ENCODE results near the gene NUB1.

NUB1 gene

GRCh38 chr7:151314401-151314800, 27.2 kb upstream of the NUB1 start:
- no peak for DNase-seq (ENCODE audit: low spot score)

- DNase-seq (ENCODE audit: low spot score) = peak; percentile 67
Measured at GRCh38 chr7:151315038-151315655, 26.5 kb upstream of the NUB1 start.

GRCh38 chr7:151316896-151317295, 24.7 kb upstream of the NUB1 start:
- no peak for DNase-seq (ENCODE audit: low spot score)

GRCh38 chr7:151317936-151318335, 23.7 kb upstream of the NUB1 start:
- DNase-seq (ENCODE audit: low spot score) = no peak

- DNase-seq (ENCODE audit: low spot score) = no peak
Measured at GRCh38 chr7:151319189-151319588, 22.4 kb upstream of the NUB1 start.

GRCh38 chr7:151320263-151320845, 21.3 kb upstream of the NUB1 start:
- DNase-seq (ENCODE audit: low spot score) = no peak

GRCh38 chr7:151321341-151321740, 20.3 kb upstream of the NUB1 start:
- no peak for DNase-seq (ENCODE audit: low spot score)

GRCh38 chr7:151322906-151323305, 18.7 kb upstream of the NUB1 start:
- DNase-seq (ENCODE audit: low spot score) = no peak

GRCh38 chr7:151327022-151327421, 14.6 kb upstream of the NUB1 start:
- no peak for DNase-seq (ENCODE audit: low spot score)

GRCh38 chr7:151327659-151328058, 14.0 kb upstream of the NUB1 start:
- DNase-seq (ENCODE audit: low spot score) = no peak

GRCh38 chr7:151330181-151330580, 11.4 kb upstream of the NUB1 start:
- no peak for DNase-seq (ENCODE audit: low spot score)

- DNase-seq (ENCODE audit: low spot score) = no peak
Measured at GRCh38 chr7:151330661-151331060, 11.0 kb upstream of the NUB1 start.

GRCh38 chr7:151334628-151335027, 7.0 kb upstream of the NUB1 start:
- no peak for DNase-seq (ENCODE audit: low spot score)

GRCh38 chr7:151336027-151336708, 5.4 kb upstream of the NUB1 start:
- DNase-seq (ENCODE audit: low spot score) = no peak

- DNase-seq (ENCODE audit: low spot score) = no peak
Measured at GRCh38 chr7:151337346-151337745, 4.3 kb upstream of the NUB1 start.

GRCh38 chr7:151338809-151339208, 2.8 kb upstream of the NUB1 start:
- no peak for DNase-seq (ENCODE audit: low spot score)

GRCh38 chr7:151339651-151340382, 1.8 kb upstream of the NUB1 start:
- no peak for DNase-seq (ENCODE audit: low spot score)

- DNase-seq (ENCODE audit: low spot score) = no peak
Measured at GRCh38 chr7:151340794-151341356, 737 bp upstream of the NUB1 start.

- DNase-seq (ENCODE audit: low spot score) = no peak
Measured at GRCh38 chr7:151342102-151342646, 562 bp downstream of the NUB1 start.

GRCh38 chr7:151342811-151343210, 1.2 kb downstream of the NUB1 start:
- DNase-seq (ENCODE audit: low spot score) = no peak

- no peak for DNase-seq (ENCODE audit: low spot score)
Measured at GRCh38 chr7:151343516-151343915, 1.9 kb downstream of the NUB1 start.

All from kidney capillary endothelial cell (primary cell).